ENCODE measurements around the gene C2orf66.
A peak's percentile ranks its signal among the peaks of the same experiment; 100 is the strongest.

The C2orf66 gene

DNA sequence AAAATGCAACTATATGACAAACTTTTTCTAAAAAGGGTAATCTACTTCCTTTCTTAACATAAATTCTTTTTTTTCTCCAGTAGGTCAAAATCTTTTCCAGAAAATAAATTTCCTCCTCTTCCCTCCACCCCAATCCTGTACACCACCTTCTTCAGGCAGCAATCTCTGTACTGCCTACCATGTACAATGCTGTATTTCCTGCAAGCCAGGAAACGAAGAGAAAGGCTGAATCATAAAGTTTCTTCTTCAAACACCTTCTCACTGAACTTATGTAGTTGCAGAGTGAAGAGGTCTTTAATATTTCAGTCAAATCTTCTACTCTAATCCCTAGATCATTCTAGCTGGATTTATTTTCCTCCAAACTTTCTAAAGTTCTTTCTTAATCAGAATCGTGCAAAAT, 18.2 kb upstream of the C2orf66 start:
- no peak for DNase-seq (ENCODE audit: extremely low read depth, insufficient read length)
- TF ChIP-seq, protein P1, sequence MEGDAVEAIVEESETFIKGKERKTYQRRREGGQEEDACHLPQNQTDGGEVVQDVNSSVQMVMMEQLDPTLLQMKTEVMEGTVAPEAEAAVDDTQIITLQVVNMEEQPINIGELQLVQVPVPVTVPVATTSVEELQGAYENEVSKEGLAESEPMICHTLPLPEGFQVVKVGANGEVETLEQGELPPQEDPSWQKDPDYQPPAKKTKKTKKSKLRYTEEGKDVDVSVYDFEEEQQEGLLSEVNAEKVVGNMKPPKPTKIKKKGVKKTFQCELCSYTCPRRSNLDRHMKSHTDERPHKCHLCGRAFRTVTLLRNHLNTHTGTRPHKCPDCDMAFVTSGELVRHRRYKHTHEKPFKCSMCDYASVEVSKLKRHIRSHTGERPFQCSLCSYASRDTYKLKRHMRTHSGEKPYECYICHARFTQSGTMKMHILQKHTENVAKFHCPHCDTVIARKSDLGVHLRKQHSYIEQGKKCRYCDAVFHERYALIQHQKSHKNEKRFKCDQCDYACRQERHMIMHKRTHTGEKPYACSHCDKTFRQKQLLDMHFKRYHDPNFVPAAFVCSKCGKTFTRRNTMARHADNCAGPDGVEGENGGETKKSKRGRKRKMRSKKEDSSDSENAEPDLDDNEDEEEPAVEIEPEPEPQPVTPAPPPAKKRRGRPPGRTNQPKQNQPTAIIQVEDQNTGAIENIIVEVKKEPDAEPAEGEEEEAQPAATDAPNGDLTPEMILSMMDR (IDR thresholded peaks at IDR 0.05; ENCODE audit: insufficient read depth, low read length, poor library complexity, severe bottlenecking) = no peak
- H3K27me3 ChIP-seq (replicated peaks; ENCODE audit: control insufficient read depth, insufficient read depth, low read length) = no peaks in the 10 kb centered on the region
- H3K36me3 ChIP-seq (ENCODE audit: control insufficient read depth, insufficient read depth, low read length) = no peaks in the 10 kb centered on the region
- no peak overlapping the region for H3K4me3 ChIP-seq (replicated peaks; ENCODE audit: low read depth, low read length)

DNA sequence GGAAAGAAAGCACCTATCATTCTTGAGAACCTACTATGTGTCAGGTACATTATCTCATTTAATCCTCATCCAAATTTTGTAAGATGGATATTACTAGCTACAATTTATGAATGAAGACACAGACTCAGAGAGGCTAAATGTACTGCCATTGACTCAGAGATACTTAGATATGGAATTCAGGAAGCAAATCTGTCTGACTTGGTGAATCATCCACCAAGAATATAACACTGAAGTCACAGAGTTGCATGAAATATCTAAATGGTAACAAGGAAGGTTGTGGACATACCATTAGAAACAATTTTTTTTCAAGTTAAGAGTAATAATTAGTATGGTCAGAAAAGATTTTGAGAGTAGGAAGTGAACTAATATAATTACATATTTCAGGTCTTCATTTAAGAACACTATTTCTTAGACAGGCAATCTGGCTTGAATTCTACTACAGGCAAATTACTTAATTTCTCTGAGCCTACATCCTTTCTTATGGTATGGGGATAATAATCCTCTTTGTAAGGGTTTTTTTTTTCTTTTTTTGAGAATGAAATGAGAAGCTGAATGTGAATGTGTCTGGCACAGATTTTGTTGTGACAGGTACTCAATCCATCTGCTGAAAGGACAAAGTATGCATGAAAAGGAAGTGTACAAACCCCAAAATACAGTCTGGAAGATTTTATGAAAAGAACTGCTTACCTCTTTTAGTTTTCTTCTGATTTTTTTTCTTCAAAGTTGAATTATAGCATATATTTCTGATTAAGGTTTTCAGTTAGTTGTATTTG, 14.8 kb upstream of the C2orf66 start:
- TF ChIP-seq, protein P1 (IDR thresholded peaks at IDR 0.05; ENCODE audit: insufficient read depth, low read length, poor library complexity, severe bottlenecking) = no peak
- no peak for DNase-seq (ENCODE audit: extremely low read depth, insufficient read length)
- Histone ChIP-seq H3K4me3 (replicated peaks; ENCODE audit: low read depth, low read length) (no peak overlapping the region), H3K27me3 (replicated peaks; ENCODE audit: control insufficient read depth, insufficient read depth, low read length) (no peaks in the 10 kb centered on the region), H3K36me3 (ENCODE audit: control insufficient read depth, insufficient read depth, low read length) (no peaks in the 10 kb centered on the region)

DNA sequence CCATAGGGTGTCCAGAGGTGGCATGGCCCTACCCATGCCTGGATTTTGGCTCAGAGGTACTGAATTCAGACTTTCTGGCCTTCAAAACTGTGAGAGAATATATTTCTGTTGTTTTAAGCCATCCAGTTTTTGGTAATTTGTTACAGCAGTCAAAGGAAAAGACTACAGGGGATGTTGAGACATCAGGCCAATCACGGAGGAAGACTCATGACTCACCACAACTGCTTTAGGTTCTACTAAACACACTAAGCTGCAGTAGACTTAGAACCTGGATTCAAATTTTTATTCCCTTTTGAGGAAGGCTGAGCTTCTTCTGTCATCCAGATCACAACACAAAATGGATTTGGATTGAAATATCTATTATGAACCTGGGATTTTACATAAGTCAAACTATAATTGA, 12.0 kb upstream of the C2orf66 start:
- Histone ChIP-seq H3K27me3 (replicated peaks; ENCODE audit: control insufficient read depth, insufficient read depth, low read length) (no peaks in the 10 kb centered on the region), H3K4me3 (replicated peaks; ENCODE audit: low read depth, low read length) (no peak overlapping the region), H3K36me3 (ENCODE audit: control insufficient read depth, insufficient read depth, low read length) (no peaks in the 10 kb centered on the region)
- DNase-seq (ENCODE audit: extremely low read depth, insufficient read length) = no peak
- TF ChIP-seq, protein P1 (IDR thresholded peaks at IDR 0.05; ENCODE audit: insufficient read depth, low read length, poor library complexity, severe bottlenecking) = no peak

DNA sequence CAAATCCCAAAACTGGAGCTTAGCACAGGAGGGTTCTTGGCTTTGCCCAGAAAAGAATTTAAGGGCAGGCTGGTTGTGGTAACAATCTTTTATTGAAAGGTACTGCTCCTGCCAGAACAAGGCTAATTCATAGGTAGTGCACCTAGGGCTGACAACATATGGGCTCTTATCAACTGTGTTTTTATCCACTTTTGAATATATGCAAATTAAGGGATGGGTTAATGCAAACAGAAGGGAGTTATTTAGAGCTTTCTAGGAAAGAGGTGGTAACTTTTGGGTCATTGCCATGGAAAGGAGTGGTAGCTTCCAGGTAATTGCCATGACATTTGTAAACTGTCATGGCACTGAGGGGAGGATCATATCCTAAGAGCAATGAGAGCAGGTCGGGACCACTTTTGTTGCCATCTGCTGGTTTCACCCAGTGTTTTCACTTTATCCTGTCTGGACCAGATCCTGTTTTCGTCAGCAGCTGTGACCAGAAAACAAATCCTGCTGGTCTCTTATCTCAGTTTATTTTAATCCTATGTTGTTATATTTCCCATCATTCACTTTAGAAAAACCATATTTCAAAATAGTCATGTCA, 981 bp downstream of the C2orf66 start:
- TF ChIP-seq, protein P1 (IDR thresholded peaks at IDR 0.05; ENCODE audit: insufficient read depth, low read length, poor library complexity, severe bottlenecking) = peak; percentile 12
- DNase-seq (ENCODE audit: extremely low read depth, insufficient read length) = no peak

DNA sequence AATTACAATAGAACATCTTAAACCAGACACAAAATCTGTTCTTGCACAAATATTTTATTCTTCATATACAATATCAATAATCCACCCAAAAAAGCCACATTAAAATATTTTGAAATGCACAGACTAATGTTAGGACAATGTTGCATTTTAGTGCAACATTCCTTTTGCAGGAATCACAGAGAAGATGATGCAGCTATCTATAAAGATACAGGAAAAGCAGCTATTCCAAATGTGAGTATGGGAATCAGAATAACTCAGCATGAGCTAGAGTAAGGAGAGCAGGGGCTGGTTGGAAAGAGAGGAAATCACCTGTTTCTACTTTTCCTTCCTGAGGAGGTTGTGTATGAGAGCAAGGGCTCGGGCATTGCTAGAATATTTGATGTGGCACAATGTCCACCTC, 4.8 kb downstream of the C2orf66 start:
- TF ChIP-seq, protein P1 (IDR thresholded peaks at IDR 0.05; ENCODE audit: insufficient read depth, low read length, poor library complexity, severe bottlenecking) = no peak
- H3K4me3 ChIP-seq (replicated peaks; ENCODE audit: low read depth, low read length) = no peak overlapping the region
- H3K36me3 ChIP-seq (ENCODE audit: control insufficient read depth, insufficient read depth, low read length) = no peaks in the 10 kb centered on the region
- DNase-seq (ENCODE audit: extremely low read depth, insufficient read length) = no peak
- H3K27me3 ChIP-seq (replicated peaks; ENCODE audit: control insufficient read depth, insufficient read depth, low read length) = no peaks in the 10 kb centered on the region

More for the DNA sequence above, 981 bp downstream of the C2orf66 start:
- Histone ChIP-seq H3K36me3 (ENCODE audit: control insufficient read depth, insufficient read depth, low read length) (no peaks in the 10 kb centered on the region), H3K27me3 (replicated peaks; ENCODE audit: control insufficient read depth, insufficient read depth, low read length) (no peaks in the 10 kb centered on the region), H3K4me3 (replicated peaks; ENCODE audit: low read depth, low read length) (no peak overlapping the region)

Measured in GM06990 (cell line).